ENCODE data around the gene ANKRD52.

DNA sequence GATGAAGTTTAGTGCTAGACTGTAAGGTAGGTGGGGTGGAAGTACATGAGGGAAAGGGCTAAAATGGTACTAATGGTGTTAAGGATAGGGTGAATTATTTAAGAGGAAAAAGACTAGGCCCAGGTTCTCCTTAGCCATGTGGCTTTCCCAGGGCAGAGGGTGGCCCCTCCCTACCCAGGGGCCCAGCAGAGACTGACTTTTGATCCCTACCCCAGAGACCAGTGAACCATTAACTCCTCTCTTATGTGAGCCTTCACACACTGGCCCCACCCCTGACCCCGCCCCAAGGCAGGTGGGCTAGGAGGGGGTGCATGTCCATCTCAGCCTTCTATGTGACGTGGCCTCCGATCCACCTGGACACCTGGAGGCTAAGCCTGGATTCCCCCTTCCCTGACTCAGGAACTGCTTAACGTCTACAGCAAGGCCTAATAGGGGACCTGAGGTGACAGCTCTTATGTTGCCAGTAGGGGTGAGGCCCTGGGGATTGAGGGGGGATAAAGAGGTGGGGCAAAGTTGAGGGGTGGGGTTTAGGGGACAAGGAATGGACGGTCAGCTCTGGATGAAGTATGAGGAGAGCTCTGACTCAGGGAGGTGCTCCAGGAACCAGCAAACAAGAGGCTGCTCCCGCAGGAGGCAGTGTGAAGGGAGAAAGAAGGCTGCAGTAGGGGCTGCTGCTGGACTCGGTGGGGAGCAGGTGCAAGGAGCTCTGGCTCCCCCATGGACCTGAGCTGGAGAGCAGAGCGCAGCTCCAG is 27.6 kb downstream of the ANKRD52 start:
- TF ChIP-seq, protein P1, sequence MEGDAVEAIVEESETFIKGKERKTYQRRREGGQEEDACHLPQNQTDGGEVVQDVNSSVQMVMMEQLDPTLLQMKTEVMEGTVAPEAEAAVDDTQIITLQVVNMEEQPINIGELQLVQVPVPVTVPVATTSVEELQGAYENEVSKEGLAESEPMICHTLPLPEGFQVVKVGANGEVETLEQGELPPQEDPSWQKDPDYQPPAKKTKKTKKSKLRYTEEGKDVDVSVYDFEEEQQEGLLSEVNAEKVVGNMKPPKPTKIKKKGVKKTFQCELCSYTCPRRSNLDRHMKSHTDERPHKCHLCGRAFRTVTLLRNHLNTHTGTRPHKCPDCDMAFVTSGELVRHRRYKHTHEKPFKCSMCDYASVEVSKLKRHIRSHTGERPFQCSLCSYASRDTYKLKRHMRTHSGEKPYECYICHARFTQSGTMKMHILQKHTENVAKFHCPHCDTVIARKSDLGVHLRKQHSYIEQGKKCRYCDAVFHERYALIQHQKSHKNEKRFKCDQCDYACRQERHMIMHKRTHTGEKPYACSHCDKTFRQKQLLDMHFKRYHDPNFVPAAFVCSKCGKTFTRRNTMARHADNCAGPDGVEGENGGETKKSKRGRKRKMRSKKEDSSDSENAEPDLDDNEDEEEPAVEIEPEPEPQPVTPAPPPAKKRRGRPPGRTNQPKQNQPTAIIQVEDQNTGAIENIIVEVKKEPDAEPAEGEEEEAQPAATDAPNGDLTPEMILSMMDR (conservative IDR thresholded peaks at IDR 0.05; ENCODE audit: low read length): no peak
- no peak for TF ChIP-seq EZH2phosphoT487 (IDR thresholded peaks at IDR 0.05; ENCODE audit: borderline replicate concordance)
